GM19452 (cell line): ENCODE measurements around the gene VENTX.
"Not testable (repeated sequence)": the region's sequence is repeated elsewhere in the genome, so short reads cannot be mapped to it uniquely, and the experiment has no call there.

Experiments used
- ATAC-seq: cut with Tn5 transposase; IDR thresholded peaks from one replicate; pipeline ENCODE4 v1.9.1; 2021; ENCODE audit not compliant: unreplicated experiment

Gene VENTX

DNA sequence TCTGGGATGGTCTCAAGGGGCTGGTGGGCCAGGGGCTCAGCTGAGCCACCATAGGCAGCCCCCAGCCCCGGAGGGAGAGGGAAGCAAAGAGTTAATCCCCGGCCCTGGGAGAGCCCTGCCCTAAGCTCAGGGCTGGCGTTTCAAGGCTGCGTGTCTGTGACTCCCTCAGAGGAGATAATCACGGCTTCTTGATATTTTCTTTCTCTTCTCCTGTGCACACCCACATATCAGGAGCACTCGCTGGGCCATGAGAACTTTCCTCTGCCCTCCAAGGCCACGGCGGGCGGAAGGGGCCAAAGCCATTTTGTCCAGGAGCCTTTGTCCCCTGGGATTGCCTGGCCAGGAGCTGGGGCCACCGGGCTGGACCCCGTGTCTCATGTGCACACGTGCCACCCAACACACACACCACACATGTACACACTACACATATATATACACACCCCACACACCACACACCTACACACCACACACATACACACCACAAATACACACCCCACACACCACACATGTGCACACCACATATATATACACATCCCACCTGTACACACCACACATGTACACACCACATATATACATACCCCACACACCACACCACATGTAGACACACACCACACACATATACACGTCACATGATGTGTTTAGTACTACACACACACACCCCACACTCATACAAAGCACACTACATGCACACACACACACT is 16.9 kb downstream of the VENTX start:
- no peak for ATAC-seq

GRCh38 chr10:133255323-133255722 is 17.7 kb downstream of the VENTX start:
- ATAC-seq: no peak

- no peak for ATAC-seq
Measured at GRCh38 chr10:133257489-133258065, 19.9 kb downstream of the VENTX start.

DNA sequence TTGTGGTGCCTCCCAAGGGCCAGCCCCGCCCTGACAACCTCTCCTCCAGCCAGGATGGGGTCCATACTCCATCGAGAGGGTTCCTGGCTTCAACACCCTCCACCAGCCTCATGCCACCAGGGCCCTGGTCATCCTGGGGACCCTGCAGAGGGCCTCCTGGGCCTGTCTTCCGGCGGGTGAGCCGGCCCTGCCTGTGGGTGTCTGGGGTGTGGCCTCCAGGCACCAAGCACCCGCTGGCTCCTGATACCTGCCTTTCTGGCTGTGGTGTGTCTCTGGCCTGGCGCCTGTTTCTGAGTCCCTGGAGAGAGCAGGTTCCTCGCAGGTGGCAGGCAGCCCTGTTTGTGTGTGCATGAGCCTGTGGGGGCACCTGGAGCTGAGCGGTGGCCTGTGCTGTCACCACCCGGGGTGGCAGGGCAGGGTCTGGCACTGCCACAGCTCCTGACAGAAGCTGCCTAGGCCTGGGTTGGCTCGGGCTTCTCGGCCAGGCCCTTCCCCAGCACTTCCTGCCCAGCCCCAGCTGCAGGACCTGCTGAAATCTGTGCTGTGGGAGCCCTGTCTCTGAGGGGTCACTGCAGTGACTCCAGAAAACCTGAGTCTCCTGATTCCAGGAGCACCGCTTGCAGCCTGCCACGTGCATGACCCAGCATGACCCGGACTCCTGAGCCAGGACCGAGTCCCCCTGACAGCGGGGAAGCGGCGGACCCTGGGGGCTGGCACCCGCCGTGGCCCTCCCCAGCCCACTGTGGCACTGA is 20.6 kb downstream of the VENTX start:
- ATAC-seq: no peak

DNA sequence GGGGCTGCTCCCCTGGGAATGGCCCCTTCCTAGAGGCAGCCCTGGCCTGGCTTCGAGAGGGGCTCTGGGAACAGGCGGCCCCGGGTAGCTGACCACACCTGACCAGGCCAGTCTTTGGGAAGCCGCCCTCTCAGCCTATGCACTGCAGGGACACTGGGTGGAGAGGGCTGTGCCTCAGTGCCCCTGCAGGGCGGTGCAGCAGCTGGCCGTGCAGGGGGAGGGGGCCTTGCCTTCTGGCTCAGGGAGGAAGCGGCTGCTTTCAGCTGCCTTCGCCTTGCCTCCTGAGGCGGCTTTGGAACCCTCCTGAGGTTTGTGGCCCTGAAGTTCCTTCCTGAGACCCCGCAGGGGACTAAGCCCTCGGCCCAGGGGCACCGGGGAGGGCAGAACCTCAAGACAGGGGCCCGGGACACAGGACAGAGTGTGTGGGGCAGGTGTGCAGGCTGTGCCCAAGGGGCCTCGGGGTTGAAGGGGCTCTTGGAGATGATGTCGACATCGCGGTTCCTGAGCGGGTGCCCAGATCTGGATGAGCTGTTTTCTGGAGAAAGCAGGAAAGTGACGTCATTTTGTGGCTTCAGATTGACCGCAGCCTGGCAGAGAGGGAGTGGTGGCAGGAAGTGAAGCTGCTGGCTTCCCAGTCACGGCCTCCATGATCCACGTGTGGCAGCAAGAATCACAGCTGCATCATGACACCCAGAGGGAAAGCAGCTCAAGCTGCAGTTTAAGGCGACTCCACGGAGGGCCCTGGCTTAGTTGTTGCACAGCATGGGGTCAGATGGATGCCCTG is 21.4 kb downstream of the VENTX start:
- no peak for ATAC-seq

GRCh38 chr10:133259602-133259989 is 21.9 kb downstream of the VENTX start:
- no peak for ATAC-seq

DNA sequence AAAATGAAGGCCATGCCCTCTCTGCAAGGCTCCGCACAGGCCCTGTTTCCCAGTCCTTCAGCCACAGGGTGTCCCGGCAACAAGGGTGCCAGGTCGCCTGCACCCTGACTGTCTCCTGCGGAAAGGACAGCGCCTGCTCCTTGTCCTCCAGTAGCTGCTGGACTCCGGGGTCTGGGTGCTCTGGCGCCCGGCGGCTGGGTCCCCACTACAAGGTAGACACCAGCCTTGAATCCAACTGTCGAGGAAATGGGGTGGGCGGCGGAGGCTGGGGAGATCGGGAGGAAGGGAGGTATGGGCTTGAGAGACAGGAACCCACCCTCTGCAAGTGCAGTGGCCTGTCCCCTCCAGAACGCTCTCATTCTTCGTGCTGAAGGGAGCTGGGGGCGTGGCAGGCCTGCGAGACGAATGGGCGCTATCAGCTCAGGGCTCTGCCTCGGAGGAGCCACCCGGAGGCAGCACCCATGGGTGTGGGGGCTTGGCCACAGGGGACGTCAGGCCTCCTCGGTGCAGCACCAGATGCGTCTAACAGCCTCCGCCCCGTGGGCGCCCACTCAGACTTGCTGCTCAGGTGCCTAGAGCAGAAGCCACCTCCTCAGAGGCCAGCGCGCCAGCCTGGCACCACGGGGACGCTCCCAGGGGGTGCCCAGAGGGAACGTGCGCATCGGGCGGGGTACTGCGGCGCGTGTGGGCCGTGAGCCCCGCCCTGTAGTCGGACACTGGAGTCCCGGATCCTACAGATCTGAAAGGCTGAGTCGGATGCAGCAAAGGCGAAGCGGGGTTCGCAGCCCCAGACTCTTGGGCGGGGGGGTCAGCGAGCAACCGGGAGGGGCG is 23.5 kb downstream of the VENTX start:
- ATAC-seq: peak; percentile 42

- ATAC-seq: peak; percentile 30
Measured at GRCh38 chr10:133261726-133262325, 24.2 kb downstream of the VENTX start.

DNA sequence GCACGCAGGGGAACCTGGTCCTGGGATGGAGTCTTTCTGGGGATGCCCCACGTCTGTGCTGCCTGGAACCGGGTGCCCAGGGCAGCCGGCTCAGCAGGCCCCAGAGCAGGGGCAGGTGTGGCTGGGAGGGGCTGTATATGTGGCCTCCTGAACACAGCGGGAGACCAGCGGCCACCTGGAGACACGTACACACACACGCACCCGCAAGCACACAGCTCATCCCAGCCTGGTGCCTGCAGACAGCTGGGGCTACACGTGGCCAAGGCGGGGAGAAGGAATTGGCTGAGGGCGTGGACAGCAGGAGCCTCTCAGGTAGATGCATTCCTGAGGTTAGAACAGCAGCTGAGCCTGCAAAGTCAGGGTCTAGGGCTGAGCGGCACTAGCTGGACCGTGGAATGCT is 25.0 kb downstream of the VENTX start:
- no peak for ATAC-seq

DNA sequence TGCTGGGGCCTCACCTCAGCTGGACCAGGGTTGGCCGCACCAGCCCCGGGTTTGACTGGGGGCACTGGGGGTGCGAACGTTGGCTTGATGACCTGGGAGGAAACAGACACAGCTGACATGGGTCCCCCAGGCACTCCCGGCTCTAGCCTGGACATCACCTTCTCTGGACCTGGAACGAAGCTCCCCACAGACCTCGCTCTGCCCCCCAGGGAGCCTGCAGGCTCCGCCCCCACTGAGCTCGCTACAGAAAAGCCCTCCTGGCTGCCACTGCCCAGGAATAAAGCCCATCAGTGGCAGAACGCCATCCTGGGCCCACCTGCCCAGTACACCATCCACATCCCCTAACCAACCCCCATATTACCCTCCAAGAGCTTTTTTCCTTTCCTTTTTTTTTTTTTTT is 26.0 kb downstream of the VENTX start:
- ATAC-seq: no peak

DNA sequence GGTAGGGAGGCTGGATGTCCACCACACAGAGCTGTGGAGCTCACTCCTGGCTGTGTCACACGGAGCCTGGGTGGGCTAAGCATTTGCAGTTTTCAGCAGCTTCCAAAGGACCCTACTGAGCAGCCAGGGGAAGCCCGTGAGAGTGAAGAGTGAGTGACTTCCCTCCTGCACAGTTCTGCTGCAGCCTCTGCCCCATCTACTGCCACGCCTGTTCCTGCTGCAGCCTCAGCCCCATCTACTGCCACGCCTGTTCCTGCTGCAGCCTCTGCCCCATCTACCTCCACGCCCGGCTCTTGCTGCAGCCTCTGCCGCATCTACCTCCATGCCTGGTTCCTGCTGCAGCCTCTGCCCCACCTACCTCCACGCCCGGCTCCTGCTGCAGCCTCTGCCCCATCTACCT is 26.8 kb downstream of the VENTX start:
- no peak for ATAC-seq

GRCh38 chr10:133265052-133265451 is 27.4 kb downstream of the VENTX start:
- not testable (repeated sequence) for ATAC-seq

DNA sequence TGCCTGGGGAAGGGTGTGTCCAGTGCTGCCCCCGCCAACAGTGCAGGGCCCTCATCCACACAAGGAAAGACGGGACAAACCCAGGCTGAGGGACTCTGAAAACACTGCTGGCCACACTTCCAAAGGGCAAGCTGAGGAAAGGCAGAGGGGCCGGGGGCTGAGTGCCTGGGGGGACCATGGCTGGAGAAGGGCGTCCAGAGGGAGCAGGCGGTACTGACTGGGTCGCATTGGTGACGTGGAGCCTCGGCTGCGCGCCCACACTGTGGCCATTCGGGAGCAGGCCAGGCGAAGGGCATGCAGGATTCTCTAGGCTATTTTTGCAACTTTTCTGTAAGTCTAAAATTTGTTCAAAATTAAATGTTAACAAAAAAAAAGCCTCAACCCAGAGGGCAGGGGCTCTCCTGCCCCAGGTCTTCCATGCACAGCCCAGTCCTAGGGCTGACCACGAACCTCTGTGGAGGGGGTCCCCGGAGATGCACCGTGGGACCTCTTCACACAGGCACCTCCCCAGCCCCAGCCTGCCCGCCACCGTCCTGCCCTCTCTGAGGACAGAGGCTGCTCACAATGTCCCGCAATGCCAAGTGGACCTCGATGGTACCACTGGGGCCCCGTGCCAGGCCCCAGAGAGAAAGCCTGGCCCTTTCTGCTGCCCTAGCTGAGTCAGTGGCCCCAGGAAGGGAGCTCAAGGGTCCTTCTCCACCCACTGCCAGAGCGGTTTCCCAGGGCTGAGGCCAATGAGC is 28.6 kb downstream of the VENTX start:
- ATAC-seq: no peak

DNA sequence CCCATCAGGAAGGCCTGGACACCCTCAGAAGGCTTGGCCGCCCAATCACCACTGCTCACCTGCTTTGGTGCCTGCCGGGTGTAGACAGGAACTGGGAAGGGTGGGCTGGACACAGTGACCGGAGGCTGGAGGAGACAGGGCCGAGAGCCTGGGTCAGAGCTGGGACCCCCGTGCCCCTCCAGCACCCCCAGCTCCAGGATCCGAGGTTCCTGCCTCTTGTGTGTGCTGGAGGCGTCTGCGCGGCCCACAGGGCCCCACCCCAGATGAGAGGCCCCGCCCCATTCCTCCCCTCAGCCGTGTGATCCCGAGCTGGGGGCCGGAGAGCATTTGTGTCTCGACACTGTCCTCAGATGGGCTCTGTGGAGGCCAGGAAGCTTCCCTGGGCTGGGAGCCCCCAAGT is 29.6 kb downstream of the VENTX start:
- ATAC-seq: no peak

DNA sequence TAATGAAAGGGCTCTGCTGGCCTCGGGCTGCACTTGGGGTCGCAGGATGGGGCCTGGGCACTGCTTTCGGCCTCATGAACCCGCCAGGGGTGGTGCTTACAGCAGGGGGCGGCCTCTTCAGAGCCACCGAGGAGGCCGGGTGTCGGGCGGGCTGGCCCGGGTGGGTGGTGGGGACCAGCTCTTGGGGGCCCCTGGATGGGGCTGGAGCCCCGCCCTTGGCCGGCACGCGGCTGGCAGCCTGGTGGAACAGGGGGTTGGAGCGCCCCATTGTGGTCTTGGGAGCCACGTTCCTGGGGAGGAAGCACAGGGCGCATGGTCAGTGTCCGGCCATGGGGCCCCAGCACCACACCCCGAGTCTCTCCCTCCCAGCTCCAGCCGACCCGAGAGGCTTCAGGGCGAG is 30.2 kb downstream of the VENTX start:
- no peak for ATAC-seq

GRCh38 chr10:133268532-133268931 is 30.9 kb downstream of the VENTX start:
- ATAC-seq: no peak

DNA sequence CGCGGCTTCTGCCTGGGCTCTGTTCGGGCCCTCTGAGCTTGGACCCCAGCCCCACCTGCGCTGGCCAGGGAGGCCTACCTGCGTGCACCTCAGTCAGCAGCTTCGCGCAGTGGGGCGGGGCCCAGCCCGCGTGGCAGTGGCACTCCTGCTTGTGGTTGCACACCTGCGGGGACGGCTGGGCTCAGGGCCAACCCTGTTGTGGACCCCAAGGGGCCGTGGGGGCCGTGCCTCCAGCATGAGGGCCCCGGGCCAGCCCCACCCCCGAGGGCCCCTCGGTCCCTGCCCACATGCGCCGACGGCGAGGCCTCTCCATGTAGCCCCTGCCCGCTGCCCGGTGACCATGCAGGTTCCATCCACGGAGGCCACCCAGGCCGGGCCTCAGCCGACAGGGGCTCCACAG is 31.7 kb downstream of the VENTX start:
- no peak for ATAC-seq

GRCh38 chr10:133270204-133270603 is 32.5 kb downstream of the VENTX start:
- ATAC-seq: no peak

- no peak for ATAC-seq
Measured at GRCh38 chr10:133270773-133271297, 33.2 kb downstream of the VENTX start.
